ENCODE measurements around the gene GSDMA.

DNA sequence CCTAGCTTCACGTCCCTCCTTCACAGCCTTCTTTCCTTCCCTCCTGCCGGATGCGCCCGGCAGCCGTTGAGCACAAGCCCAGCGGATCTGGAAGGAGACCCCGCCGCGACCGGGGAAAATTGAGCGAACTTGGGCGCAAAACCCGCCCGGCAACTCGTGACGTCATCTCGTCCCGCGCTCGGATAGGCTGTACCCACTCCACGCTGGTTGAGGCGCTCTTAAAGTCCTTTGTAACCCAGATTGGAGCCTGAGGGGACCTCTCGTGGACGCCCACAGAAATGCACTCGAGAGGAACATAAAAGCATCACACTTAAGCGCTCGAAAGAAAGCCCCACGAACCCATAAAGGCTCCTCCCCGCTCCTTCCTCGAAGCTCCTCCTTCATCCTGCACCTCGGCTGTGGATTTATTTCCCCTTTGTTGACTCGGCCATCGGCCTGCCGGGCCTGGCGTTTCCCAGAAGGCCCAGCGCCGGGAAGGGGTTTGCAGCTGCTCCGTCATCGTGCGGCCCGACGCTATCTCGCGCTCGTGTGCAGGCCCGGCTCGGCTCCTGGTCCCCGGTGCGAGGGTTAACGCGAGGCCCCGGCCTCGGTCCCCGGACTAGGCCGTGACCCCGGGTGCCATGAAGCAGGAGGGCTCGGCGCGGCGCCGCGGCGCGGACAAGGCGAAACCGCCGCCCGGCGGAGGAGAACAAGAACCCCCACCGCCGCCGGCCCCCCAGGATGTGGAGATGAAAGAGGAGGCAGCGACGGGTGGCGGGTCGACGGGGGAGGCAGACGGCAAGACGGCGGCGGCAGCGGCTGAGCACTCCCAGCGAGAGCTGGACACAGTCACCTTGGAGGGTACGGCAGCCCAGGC is 17.8 kb downstream of the GSDMA start, which contains the start of gene PSMD3:
- peak; percentile 89 for TF ChIP-seq POLR2AphosphoS5 (IDR thresholded peaks at IDR 0.05; ENCODE audit: borderline replicate concordance, low read depth, low read length)
- TF ChIP-seq EZH2 (IDR thresholded peaks at IDR 0.05), result no peak
